Endothelial cell of umbilical vein (primary cell): Measurements from ENCODE around the gene ZNF490. TPM values are rescaled to one million over a fixed set of nuclear protein-coding genes. Genes with fewer than 3 reads are reported as not detected.

Experiments
- BruUV-seq: library from RNA; stranded (reverse); fragments of 400-500 nt; replicated peaks from 2 replicates; lab custom pipeline; 2021; lab: Mats Ljungman, UMichigan
- CTCF ChIA-PET: fragments of 300-600, 350-600 bp; sonication (Branson Sonifier 250); formaldehyde crosslinking; loops from one replicate; lab custom pipeline; 2021; ENCODE audit warnings: antibody characterized with exemption, inconsistent platforms; lab: Charles Lee
- POLR2A ChIA-PET: fragments of 300-600, 350-600 bp; sonication (Branson Sonifier 250); formaldehyde crosslinking; loops from one replicate; lab custom pipeline; 2021; ENCODE audit warnings: antibody characterized with exemption, inconsistent platforms; lab: Charles Lee
- DNase-seq: peaks from one replicate; pipeline ENCODE4 v3.0.0-alpha.2; 2011; ENCODE audit warnings: low read depth, low spot score
- FAIRE-seq: peaks from 2 replicates; lab custom pipeline; 2011; peaks lifted over from hg19 to GRCh38; lab: Jason Lieb, UNC
- H2AFZ ChIP-seq: 2 replicates; pipeline ENCODE4 v1.6.0; 2012; ENCODE audit warnings: low read depth, low read length, control low read depth, inconsistent platforms
- H3K27ac ChIP-seq: 2 replicates; pipeline ENCODE4 v1.5.1; 2011; ENCODE audit warnings: low read depth, mild to moderate bottlenecking, control low read depth, low read length, moderate library complexity; ENCODE audit not compliant: insufficient read depth
- H3K27me3 ChIP-seq, 2 experiments: 2 replicates each; pipeline versions ENCODE4 v1.6.0 to v1.6.1; 2011; ENCODE audit warnings: low read length in 2 of 2, mixed read lengths in 1 of 2; ENCODE audit not compliant: control insufficient read depth in 2 of 2, insufficient read depth in 2 of 2
- H3K36me3 ChIP-seq, 2 experiments: 2 replicates in 1 of 2; 3 replicates in 1 of 2; pipeline ENCODE4 v1.5.1; 2011; ENCODE audit warnings: low read length in 2 of 2, mild to moderate bottlenecking in 1 of 2, moderate library complexity in 1 of 2; ENCODE audit not compliant: control insufficient read depth in 2 of 2, insufficient read depth in 2 of 2; ENCODE audit errors: extremely low read depth in 1 of 2
- H3K4me1 ChIP-seq: 3 replicates; pipeline ENCODE4 v1.5.1; 2011; ENCODE audit warnings: mild to moderate bottlenecking, low read length; ENCODE audit not compliant: control insufficient read depth, insufficient read depth; ENCODE audit errors: extremely low read depth
- H3K4me2 ChIP-seq: 2 replicates; pipeline ENCODE4 v1.6.1; 2011; ENCODE audit warnings: low read length, control low read depth, mixed read lengths; ENCODE audit not compliant: insufficient read depth
- H3K4me3 ChIP-seq, 3 experiments: fragments of 200-600 bp in 1 of 3; sonication (generic), shearing (Covaris generic) in 1 of 3; replicated peaks in 1 of 3; 2 replicates each; pipeline ENCODE4 v1.5.1; 2011 to 2016; ENCODE audit warnings: control low read depth in 3 of 3, low read length in 3 of 3, mild to moderate bottlenecking in 2 of 3, inconsistent platforms in 1 of 3, low read depth in 1 of 3, moderate library complexity in 1 of 3; ENCODE audit not compliant: insufficient read depth in 1 of 3
- H3K79me2 ChIP-seq: 2 replicates; pipeline ENCODE4 v1.6.0; 2012; ENCODE audit warnings: low read length, inconsistent platforms; ENCODE audit not compliant: control insufficient read depth, insufficient read depth
- H3K9ac ChIP-seq: replicated peaks from 2 replicates; pipeline ENCODE3; 2011; ENCODE audit warnings: low read length, control low read depth; ENCODE audit not compliant: insufficient read depth; ENCODE audit errors: extremely low read depth
- H3K9me1 ChIP-seq: replicated peaks from 3 replicates; pipeline ENCODE4 v1.6.0; 2011; ENCODE audit warnings: mild to moderate bottlenecking, low read length; ENCODE audit not compliant: control insufficient read depth, insufficient read depth; ENCODE audit errors: extremely low read depth
- H3K9me3 ChIP-seq: replicated peaks from 2 replicates; pipeline ENCODE4 v1.5.1; 2012; ENCODE audit warnings: low read length, inconsistent platforms; ENCODE audit not compliant: control insufficient read depth, insufficient read depth
- H4K20me1 ChIP-seq: replicated peaks from 2 replicates; pipeline ENCODE3; 2011; ENCODE audit warnings: mild to moderate bottlenecking, low read length; ENCODE audit not compliant: control insufficient read depth, insufficient read depth; ENCODE audit errors: extremely low read depth
- CTCF ChIP-seq, 2 donors: IDR thresholded peaks; 1 replicate in 1 of 2; 2 replicates in 1 of 2; pipeline ENCODE4 v1.5.1; 2011; ENCODE audit warnings: low read length in 2 of 2, mild to moderate bottlenecking in 2 of 2, moderate library complexity in 2 of 2, control low read depth in 1 of 2, inconsistent platforms in 1 of 2, low read depth in 1 of 2; ENCODE audit not compliant: insufficient read depth in 1 of 2; ENCODE audit errors: extremely low read depth in 1 of 2
- EZH2 ChIP-seq: IDR thresholded peaks from 2 replicates; pipeline ENCODE4 v1.6.1; 2012; ENCODE audit warnings: borderline replicate concordance, low read depth, mild to moderate bottlenecking, moderate library complexity, low read length, inconsistent platforms; ENCODE audit not compliant: severe bottlenecking
- GATA2 ChIP-seq: IDR thresholded peaks from 2 replicates; pipeline ENCODE4 v1.7.0; 2011; ENCODE audit warnings: low read depth, mild to moderate bottlenecking, moderate library complexity, mixed read lengths, low read length; ENCODE audit not compliant: insufficient read length, insufficient read depth
- JUN ChIP-seq: IDR thresholded peaks from 2 replicates; pipeline ENCODE4 v1.6.1; 2011; ENCODE audit warnings: borderline replicate concordance, low read depth; ENCODE audit not compliant: insufficient read length, insufficient read depth
- MYC ChIP-seq: IDR thresholded peaks from one replicate; pipeline ENCODE4 v1.6.1; 2011; ENCODE audit warnings: mild to moderate bottlenecking, low read depth, low read length
- POLR2A ChIP-seq: IDR thresholded peaks from 2 replicates; pipeline ENCODE4 v1.6.1; 2012; ENCODE audit warnings: low read depth, mild to moderate bottlenecking, control low read depth, low read length
- POLR2AphosphoS5 ChIP-seq: IDR thresholded peaks from 2 replicates; pipeline ENCODE4 v1.6.1; 2012; ENCODE audit warnings: low read depth, mild to moderate bottlenecking, control low read depth, low read length, moderate library complexity; ENCODE audit not compliant: insufficient read depth
- dilution Hi-C: fragments of 300-500 bp; cut with MboI; formaldehyde crosslinking; loops from one replicate; pipeline ENCODE4 v1.15.0; 2019; ENCODE audit warnings: low sequenced_read_pairs; ENCODE audit not compliant: extremely low pct_ligation_motif_present
- intact Hi-C: fragments of 100-400 bp; cut with micrococcal nuclease; formaldehyde crosslinking; loops from one replicate; pipeline ENCODE4 v1.10.0; 2022
- polyA plus RNA-seq, 4 experiments: library from polyadenylated mRNA; depleted of rRNA in 3 of 4; stranded (reverse) in 3 of 4; unstranded in 1 of 4; fragments of >200 nt; gene quantifications; 2 replicates each; pipeline versions ENCODE4 v1.2.1 to v1.2.3, GENCODE V29; 2011 to 2012; ENCODE audit warnings: missing spikeins in 1 of 4
- total RNA-seq: library from RNA; stranded (reverse); gene quantifications from 2 replicates; pipeline ENCODE4 v1.2.3, GENCODE V29; 2021

Gene ZNF490
- total and polyA plus RNA-seq, 2 donors (not counting 3 experiments of a cell fraction or from before 2014, with no cell fraction given) = 1.4 to 5.7 TPM

DNA sequence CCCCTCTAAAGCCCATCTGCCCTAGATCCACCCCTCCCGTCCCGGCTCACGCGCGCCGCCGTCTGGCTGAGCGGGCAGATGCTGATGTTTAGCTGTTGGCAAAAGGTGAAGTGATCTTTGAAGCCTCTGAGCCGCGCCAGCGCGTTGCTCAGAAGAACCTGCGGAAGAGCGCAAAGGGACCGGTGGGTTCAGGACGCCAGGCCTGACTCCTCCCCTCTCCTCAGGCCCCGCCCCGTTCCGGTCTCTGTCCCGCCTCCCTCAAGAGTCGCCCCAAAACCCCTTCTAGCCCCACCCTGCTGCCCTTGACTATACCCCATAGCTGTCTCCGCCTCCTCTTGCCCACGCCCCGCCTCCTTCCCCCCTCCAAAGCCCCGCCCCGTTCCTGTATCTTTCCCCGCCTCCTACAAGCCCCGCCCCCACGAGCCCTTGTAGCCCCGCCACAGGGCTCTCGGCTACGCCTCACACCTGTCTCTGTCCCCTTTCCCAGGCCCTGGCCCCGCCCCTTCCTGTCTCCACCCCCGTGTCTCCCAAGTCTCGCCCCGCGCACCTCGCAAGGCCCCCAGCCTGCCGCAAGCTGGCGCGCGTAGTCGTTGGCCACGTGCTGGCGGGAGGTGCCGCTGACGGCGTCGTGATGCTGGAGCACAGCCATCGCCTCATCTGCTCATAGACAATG is 46.4 kb upstream of the ZNF490 start:
- no TSS peak for BruUV-seq
- FAIRE-seq = no peak

More for the DNA sequence above, 46.4 kb upstream of the ZNF490 start:
- no peaks in the 10 kb centered on the region for H3K9me1 ChIP-seq
- intact Hi-C loops (no loop called here), dilution Hi-C loops (no loop called here)
- DNase-seq = no peak
- TF ChIP-seq EZH2 (no peak), MYC (no peak), CTCF (IDR thresholded peaks at IDR 0.05; ENCODE audit: extremely low read depth in 1 of 2, insufficient read depth in 1 of 2, low read depth in 1 of 2, low read length in 2 of 2) (peak in 1 of 2 donors; percentile 4), POLR2AphosphoS5 (no peak), GATA2 (no peak), JUN (no peak), POLR2A (no peak)
- H3K4me1 ChIP-seq = no peaks in the 10 kb centered on the region
- no peak overlapping the region for H3K4me2 ChIP-seq
- ChIA-PET POLR2A (interaction anchor here (0.5 kb wide), 1 partner anchor 22 kb away, joined by 4 read pairs; no protein-coding TSS in a partner anchor), CTCF (interaction anchor here (2.1 kb wide), 1 partner anchor 17 kb away, joined by 8 read pairs; no protein-coding TSS in a partner anchor)
- no peaks in the 10 kb centered on the region for H3K9me3 ChIP-seq
- H3K9ac ChIP-seq = no peak overlapping the region
- H3K27me3 ChIP-seq = no peaks in the 10 kb centered on the region
- H3K79me2 ChIP-seq = no peaks in the 10 kb centered on the region
- peaks cover 0 to 1% of the 10 kb centered on the region in 2 experiments for H3K36me3 ChIP-seq
- H2AFZ ChIP-seq = no peak overlapping the region
- H4K20me1 ChIP-seq = no peaks in the 10 kb centered on the region
- no peak overlapping the region for H3K27ac ChIP-seq
- H3K4me3 ChIP-seq = no peak overlapping the region
